Measurements from ENCODE around the gene CTAGE9. TPM values are rescaled to one million over a fixed set of nuclear protein-coding genes. Genes with fewer than 3 reads are reported as not detected.

CTAGE9 gene
- total RNA-seq, 3 donors from 2014 or later, result 0.16 TPM; not detected in 2

- Histone ChIP-seq H3K4me3 (no peak overlapping the region), H3K27ac (no peak overlapping the region), H3K9me3 (no peaks in the 10 kb centered on the region), H3K36me3 (no peaks in the 10 kb centered on the region), H3K4me1 (no peaks in the 10 kb centered on the region), H3K27me3 (no peaks in the 10 kb centered on the region)
- no peak for TF ChIP-seq POLR2AphosphoS5 (IDR thresholded peaks at IDR 0.05)
- TF ChIP-seq POLR2A (IDR thresholded peaks at IDR 0.05), result no peak
- TF ChIP-seq, protein P1, sequence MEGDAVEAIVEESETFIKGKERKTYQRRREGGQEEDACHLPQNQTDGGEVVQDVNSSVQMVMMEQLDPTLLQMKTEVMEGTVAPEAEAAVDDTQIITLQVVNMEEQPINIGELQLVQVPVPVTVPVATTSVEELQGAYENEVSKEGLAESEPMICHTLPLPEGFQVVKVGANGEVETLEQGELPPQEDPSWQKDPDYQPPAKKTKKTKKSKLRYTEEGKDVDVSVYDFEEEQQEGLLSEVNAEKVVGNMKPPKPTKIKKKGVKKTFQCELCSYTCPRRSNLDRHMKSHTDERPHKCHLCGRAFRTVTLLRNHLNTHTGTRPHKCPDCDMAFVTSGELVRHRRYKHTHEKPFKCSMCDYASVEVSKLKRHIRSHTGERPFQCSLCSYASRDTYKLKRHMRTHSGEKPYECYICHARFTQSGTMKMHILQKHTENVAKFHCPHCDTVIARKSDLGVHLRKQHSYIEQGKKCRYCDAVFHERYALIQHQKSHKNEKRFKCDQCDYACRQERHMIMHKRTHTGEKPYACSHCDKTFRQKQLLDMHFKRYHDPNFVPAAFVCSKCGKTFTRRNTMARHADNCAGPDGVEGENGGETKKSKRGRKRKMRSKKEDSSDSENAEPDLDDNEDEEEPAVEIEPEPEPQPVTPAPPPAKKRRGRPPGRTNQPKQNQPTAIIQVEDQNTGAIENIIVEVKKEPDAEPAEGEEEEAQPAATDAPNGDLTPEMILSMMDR (IDR thresholded peaks at IDR 0.05), result no peak
- intact Hi-C loops (cut with DNase I; ENCODE audit: low total_unique reads), result loop anchor here (5.0 kb wide), 1 partner anchor 38 kb away; no protein-coding TSS in a partner anchor
- DNase-seq (ENCODE audit: low spot score in 2 of 2), result no peak
Observed at GRCh38 chr6:131744432-131745287, 33.8 kb upstream of the CTAGE9 start.

DNA sequence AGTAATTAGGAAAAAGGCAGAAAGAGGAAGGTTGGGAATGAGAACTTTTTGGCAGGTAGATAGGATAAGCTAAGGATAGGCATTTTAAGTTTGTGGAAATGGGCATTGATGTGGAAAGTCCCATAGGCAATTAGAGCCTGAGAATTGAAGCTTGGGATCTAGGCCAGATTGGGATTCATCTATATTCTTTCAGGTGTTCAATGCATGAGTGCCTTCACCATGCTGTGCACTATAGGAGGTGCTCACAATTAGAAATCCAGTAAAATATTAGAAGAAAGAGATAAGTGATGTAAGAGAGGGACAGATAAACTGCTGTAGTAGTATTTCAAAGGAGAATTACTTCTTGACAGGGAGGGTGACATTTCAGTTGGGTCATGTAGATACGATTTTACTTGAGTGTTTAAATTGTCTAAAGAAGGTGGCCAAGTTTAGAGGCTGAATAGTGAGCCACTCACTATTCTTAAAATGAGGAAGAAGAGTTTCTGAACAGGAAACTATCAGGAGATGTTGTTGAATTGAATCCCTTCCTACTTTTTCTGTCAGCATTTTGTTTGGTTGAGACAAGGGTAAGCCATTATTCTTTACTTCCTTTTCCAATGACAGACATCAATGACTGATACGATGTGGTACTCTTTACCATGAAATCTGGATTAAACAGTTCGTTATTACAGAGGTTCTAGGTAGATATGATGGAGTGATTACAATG is 31.0 kb upstream of the CTAGE9 start:
- Histone ChIP-seq H3K27me3 (no peaks in the 10 kb centered on the region), H3K4me3 (no peak overlapping the region), H3K36me3 (no peaks in the 10 kb centered on the region), H3K9me3 (no peaks in the 10 kb centered on the region), H3K27ac (no peak overlapping the region), H3K4me1 (no peaks in the 10 kb centered on the region)
- no peak for DNase-seq (ENCODE audit: low spot score in 2 of 2)
- intact Hi-C loops (cut with DNase I; ENCODE audit: low total_unique reads), result no loop called here
- TF ChIP-seq POLR2A (IDR thresholded peaks at IDR 0.05) (no peak), POLR2AphosphoS5 (IDR thresholded peaks at IDR 0.05) (no peak)
- TF ChIP-seq, protein P1 (IDR thresholded peaks at IDR 0.05), result no peak

DNA sequence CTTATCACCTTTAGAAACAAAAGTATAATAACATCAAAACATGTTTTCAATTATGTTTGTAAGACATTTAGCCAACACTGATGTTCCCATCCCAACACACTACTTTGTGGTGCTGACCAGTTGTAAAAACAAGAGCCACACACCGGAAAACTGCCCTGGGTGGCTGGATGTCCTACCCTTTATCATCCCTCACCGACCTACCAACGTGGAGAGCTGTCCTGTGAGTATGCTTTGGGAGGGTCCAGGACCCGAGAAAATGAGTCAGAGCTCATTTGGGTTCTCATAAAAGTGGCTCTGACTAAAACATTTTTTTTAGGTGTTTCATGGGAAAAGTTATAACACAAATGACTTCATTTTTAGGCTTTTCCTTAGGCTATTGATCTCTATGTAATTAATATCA is 29.3 kb upstream of the CTAGE9 start:
- Histone ChIP-seq H3K9me3 (no peaks in the 10 kb centered on the region), H3K4me1 (no peaks in the 10 kb centered on the region), H3K36me3 (no peaks in the 10 kb centered on the region), H3K27me3 (no peaks in the 10 kb centered on the region), H3K27ac (no peak overlapping the region), H3K4me3 (no peak overlapping the region)
- TF ChIP-seq POLR2AphosphoS5 (IDR thresholded peaks at IDR 0.05) (no peak), POLR2A (IDR thresholded peaks at IDR 0.05) (no peak)
- TF ChIP-seq, protein P1 (IDR thresholded peaks at IDR 0.05), result no peak
- intact Hi-C loops (cut with DNase I; ENCODE audit: low total_unique reads), result no loop called here
- no peak for DNase-seq (ENCODE audit: low spot score in 2 of 2)

DNA sequence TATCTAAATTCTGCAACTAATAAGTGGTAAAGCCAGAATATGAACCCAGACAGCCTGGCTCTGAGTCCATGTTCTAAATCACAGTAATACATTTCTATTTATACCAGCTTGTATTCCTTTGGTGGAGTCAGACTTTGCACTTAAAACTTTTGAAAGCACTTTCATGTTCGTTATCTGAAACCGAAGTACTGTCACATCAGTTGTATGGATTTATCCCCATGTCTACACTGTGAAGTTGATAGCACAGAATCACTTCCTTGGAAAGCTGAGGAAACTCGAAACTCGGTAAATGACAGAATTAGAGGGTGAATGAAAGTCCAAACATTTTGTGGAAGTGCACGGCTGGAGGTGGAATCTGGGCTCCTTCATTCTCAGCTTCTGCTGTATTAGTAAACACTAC is 28.3 kb upstream of the CTAGE9 start:
- intact Hi-C loops (cut with DNase I; ENCODE audit: low total_unique reads), result no loop called here
- Histone ChIP-seq H3K27ac (no peak overlapping the region), H3K4me1 (no peaks in the 10 kb centered on the region), H3K27me3 (no peaks in the 10 kb centered on the region), H3K4me3 (no peak overlapping the region), H3K36me3 (no peaks in the 10 kb centered on the region), H3K9me3 (no peaks in the 10 kb centered on the region)
- TF ChIP-seq, protein P1 (IDR thresholded peaks at IDR 0.05), result no peak
- TF ChIP-seq POLR2A (IDR thresholded peaks at IDR 0.05), result no peak
- no peak for TF ChIP-seq POLR2AphosphoS5 (IDR thresholded peaks at IDR 0.05)
- no peak for DNase-seq (ENCODE audit: low spot score in 2 of 2)

GRCh38 chr6:131736811-131737210 is 26.0 kb upstream of the CTAGE9 start:
- H3K27ac ChIP-seq, result no peak overlapping the region
- H3K4me1 ChIP-seq, result no peaks in the 10 kb centered on the region
- DNase-seq (ENCODE audit: low spot score in 2 of 2), result no peak
- no peak overlapping the region for H3K4me3 ChIP-seq
- no peaks in the 10 kb centered on the region for H3K9me3 ChIP-seq
- no peak for TF ChIP-seq POLR2A (IDR thresholded peaks at IDR 0.05)
- TF ChIP-seq, protein P1 (IDR thresholded peaks at IDR 0.05), result no peak
- TF ChIP-seq POLR2AphosphoS5 (IDR thresholded peaks at IDR 0.05), result no peak
- H3K36me3 ChIP-seq, result no peaks in the 10 kb centered on the region
- H3K27me3 ChIP-seq, result no peaks in the 10 kb centered on the region
- intact Hi-C loops (cut with DNase I; ENCODE audit: low total_unique reads), result no loop called here
